HepG2 (cell line): ENCODE results near the gene BZW1. TPM values are rescaled to one million over a fixed set of nuclear protein-coding genes. Genes with fewer than 3 reads are reported as not detected.

ENCODE experiments used
- FIP1L1 ChIP-seq: fragments of 200-400 bp; formaldehyde crosslinking; IDR thresholded peaks from 2 replicates; pipeline ENCODE4 v1.6.1; 2018; ENCODE audit warnings: low read depth, mild to moderate bottlenecking, low read length, moderate library complexity, borderline replicate concordance; ENCODE audit not compliant: insufficient read depth
- KLF11 ChIP-seq: IDR thresholded peaks from 2 replicates; pipeline ENCODE4 v1.6.1; 2016; ENCODE audit warnings: missing compliant biosample characterization
- MTF2 ChIP-seq: sonication (generic); formaldehyde crosslinking; IDR thresholded peaks from 2 replicates; pipeline ENCODE4 v1.5.0; 2020; ENCODE audit warnings: missing genetic modification reagents, borderline replicate concordance
- RXRA ChIP-seq: sonication (generic); formaldehyde crosslinking; IDR thresholded peaks from 2 replicates; pipeline ENCODE4 v1.5.1; 2020; ENCODE audit warnings: missing genetic modification reagents
- SRSF1 ChIP-seq: fragments of 200-400 bp; formaldehyde crosslinking; optimal IDR thresholded peaks from 2 replicates; pipeline ENCODE3; 2017; ENCODE audit warnings: mild to moderate bottlenecking, low read depth, low read length, moderate library complexity
- ZNF3 ChIP-seq: IDR thresholded peaks from 2 replicates; pipeline ENCODE4 v1.7.0; 2017; ENCODE audit warnings: inconsistent platforms
- ZNF556 ChIP-seq: sonication (generic); formaldehyde crosslinking; IDR thresholded peaks from 2 replicates; pipeline ENCODE4 v1.4.0; 2020; ENCODE audit warnings: mild to moderate bottlenecking, missing genetic modification reagents, borderline replicate concordance
- ZNF567 ChIP-seq: sonication (generic); formaldehyde crosslinking; IDR thresholded peaks from 2 replicates; pipeline ENCODE4 v1.8.1; 2023; ENCODE audit warnings: mild to moderate bottlenecking, missing genetic modification reagents, borderline replicate concordance
- ZNF816 ChIP-seq: sonication (generic); formaldehyde crosslinking; IDR thresholded peaks from 2 replicates; pipeline ENCODE4 v1.8.0; 2022; ENCODE audit warnings: missing genetic modification reagents, mild to moderate bottlenecking, borderline replicate concordance
- polyA plus RNA-seq, 8 experiments: library from polyadenylated mRNA; depleted of rRNA in 3 of 8; stranded (reverse) in 7 of 8; unstranded in 1 of 8; fragments of >200 nt; fragmentation: Illumina TruSeq in 4 of 8; extraction: Trizol in 4 of 8; gene quantifications; 2 replicates each; pipeline versions ENCODE4 v1.2.1 to v1.2.3, GENCODE V29; 2011 to 2016; ENCODE audit warnings: low read depth in 4 of 8, missing spikeins in 1 of 8, mixed read lengths in 1 of 8; ENCODE audit not compliant: insufficient read depth in 1 of 8
- total RNA-seq, 5 experiments: library from RNA; depleted of rRNA; stranded (reverse); fragments of >200 nt; fragmentation: Illumina TruSeq; extraction: Trizol; gene quantifications; 2 replicates each; pipeline ENCODE4 v1.2.3, GENCODE V29; 2016; ENCODE audit warnings: low read depth in 1 of 5
- TF ChIP-seq, protein P1 (sequence below): sonication (generic); formaldehyde crosslinking; IDR thresholded peaks from 2 replicates; pipeline ENCODE4 v1.4.0; 2020; ENCODE audit warnings: mild to moderate bottlenecking, missing genetic modification reagents
- TF ChIP-seq, protein P2 (sequence below): sonication (generic); formaldehyde crosslinking; IDR thresholded peaks from 2 replicates; pipeline ENCODE4 v1.5.1; 2020; ENCODE audit warnings: mild to moderate bottlenecking, missing genetic modification reagents, borderline replicate concordance
- TF ChIP-seq, protein P3 (sequence below): IDR thresholded peaks from 2 replicates; pipeline ENCODE4 v1.6.1; 2016; ENCODE audit warnings: low read depth, control low read depth

The BZW1 gene
- total and polyA plus RNA-seq, 2 of the 13 experiments (the other 11 are each of a cell fraction or from before 2014, with no cell fraction given) = 106 to 384 TPM

DNA sequence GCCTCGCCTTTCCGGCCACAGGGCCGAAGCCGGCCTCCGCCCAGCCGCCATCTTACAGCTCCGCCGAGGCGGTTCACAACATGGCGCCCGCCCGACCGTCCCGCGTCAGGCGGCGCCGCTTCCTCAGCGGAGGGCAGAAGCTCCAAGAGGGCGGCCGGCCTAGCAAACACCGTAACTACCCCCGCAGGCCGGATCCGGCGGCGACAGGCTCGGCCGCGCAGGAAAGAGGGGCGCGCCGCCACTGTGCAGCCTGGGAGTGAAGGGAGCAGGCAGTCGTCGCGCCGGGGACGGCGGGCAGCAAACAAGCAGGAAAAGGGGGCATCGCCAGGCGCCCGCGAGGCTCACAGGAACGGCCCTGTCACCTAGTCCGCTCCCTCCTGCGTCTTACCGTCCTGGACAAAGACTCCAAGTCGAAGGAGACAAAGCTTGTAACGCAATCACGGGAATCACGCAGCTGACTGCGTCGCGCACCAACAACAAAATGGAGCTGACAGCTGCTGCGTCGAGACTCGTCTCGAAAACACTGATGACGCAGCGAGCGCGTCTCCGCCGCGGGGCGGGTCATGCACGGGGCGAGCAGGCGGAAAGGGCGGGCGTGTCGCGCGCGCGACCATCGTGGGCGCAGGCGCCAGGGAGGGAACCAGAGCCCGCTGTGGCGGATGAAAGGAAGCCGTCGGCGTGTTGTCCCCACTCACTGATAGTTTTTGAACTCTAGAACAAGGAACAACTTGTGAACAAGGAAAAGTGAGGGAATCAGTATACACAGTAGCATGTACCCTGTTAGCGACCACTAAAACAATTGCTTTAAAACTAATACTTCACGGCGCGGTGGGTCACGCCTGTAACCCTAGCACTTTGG lies 52.7 kb downstream of the BZW1 start, which contains the start of gene CLK1 (continued):
- TF ChIP-seq, protein P1, sequence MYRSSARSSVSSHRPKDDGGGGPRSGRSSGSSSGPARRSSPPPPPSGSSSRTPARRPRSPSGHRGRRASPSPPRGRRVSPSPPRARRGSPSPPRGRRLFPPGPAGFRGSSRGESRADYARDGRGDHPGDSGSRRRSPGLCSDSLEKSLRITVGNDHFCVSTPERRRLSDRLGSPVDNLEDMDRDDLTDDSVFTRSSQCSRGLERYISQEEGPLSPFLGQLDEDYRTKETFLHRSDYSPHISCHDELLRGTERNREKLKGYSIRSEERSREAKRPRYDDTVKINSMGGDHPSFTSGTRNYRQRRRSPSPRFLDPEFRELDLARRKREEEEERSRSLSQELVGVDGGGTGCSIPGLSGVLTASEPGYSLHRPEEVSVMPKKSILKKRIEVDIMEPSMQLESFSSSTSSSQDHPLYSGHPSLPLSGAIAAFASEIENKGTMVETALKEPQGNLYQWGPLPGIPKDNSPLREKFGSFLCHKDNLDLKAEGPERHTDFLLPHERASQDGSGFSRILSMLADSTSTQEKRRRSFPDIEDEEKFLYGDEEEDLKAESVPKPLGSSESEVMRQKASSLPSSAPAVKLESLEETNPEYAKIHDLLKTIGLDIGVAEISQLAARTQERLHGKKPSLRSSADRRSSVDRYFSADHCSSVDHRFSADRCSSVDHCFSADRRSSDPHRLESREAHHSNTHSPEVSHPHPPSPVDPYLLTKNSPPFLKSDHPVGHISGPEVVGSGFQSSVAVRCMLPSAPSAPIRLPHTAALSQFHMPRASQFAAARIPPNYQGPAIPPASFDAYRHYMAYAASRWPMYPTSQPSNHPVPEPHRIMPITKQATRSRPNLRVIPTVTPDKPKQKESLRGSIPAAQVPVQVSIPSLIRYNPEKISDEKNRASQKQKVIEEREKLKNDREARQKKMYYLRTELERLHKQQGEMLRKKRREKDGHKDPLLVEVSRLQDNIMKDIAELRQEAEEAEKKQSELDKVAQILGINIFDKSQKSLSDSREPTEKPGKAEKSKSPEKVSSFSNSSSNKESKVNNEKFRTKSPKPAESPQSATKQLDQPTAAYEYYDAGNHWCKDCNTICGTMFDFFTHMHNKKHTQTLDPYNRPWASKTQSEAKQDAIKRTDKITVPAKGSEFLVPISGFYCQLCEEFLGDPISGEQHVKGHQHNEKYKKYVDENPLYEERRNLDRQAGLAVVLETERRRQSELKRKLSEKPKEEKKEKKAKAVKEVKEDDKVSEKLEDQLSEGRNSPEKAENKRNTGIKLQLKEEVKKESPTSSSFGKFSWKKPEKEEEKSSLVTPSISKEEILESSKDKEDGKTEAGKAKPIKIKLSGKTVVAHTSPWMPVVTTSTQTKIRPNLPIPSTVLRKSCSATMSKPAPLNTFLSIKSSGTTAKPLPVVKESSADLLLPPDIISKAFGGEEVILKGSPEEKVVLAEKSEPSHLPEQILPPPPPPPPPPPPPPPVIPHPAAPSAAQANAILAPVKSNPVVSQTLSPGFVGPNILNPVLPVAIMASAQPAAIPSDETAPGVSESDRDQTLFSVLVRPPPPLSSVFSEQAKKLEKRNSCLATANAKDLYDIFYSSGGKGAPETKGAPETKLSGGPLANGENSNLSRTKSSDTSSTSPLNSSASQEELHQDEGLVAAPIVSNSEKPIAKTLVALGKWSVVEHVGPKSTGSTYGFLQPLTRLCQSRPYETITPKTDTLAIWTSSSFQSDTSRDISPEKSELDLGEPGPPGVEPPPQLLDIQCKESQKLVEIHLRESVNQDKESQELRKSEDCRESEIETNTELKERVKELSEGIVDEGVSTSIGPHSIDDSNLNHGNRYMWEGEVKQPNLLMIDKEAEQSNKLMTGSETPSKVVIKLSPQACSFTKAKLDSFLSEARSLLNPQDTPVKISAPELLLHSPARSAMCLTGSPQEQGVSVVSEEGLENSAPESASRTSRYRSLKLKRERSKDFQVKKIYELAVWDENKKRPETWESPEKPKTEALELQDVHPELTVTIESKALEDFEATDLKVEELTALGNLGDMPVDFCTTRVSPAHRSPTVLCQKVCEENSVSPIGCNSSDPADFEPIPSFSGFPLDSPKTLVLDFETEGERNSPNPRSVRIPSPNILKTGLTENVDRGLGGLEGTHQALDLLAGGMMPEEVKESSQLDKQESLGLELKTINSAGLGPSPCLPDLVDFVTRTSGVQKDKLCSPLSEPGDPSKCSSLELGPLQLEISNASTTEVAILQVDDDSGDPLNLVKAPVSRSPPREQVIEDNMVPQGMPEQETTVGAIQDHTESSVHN = peak; percentile 91; the same call in 1 of the 2 replicates
- peak; percentile 92; the same call in 1 of the 2 replicates for TF ChIP-seq ZNF556 (CRISPR knock-in tag)
- peak; percentile 94 for TF ChIP-seq KLF11 (CRISPR knock-in tag)
- no peak; the same call in none of the 2 replicates for TF ChIP-seq ZNF567 (CRISPR knock-in tag)
- peak; percentile 80 for TF ChIP-seq MTF2
- TF ChIP-seq ZNF816 (CRISPR knock-in tag) = peak; percentile 51; the same call in 1 of the 2 replicates
- 0 out of 2 replicates have a peak, but pooled peaks have one; percentile 42 for TF ChIP-seq FIP1L1
- TF ChIP-seq, protein P2, sequence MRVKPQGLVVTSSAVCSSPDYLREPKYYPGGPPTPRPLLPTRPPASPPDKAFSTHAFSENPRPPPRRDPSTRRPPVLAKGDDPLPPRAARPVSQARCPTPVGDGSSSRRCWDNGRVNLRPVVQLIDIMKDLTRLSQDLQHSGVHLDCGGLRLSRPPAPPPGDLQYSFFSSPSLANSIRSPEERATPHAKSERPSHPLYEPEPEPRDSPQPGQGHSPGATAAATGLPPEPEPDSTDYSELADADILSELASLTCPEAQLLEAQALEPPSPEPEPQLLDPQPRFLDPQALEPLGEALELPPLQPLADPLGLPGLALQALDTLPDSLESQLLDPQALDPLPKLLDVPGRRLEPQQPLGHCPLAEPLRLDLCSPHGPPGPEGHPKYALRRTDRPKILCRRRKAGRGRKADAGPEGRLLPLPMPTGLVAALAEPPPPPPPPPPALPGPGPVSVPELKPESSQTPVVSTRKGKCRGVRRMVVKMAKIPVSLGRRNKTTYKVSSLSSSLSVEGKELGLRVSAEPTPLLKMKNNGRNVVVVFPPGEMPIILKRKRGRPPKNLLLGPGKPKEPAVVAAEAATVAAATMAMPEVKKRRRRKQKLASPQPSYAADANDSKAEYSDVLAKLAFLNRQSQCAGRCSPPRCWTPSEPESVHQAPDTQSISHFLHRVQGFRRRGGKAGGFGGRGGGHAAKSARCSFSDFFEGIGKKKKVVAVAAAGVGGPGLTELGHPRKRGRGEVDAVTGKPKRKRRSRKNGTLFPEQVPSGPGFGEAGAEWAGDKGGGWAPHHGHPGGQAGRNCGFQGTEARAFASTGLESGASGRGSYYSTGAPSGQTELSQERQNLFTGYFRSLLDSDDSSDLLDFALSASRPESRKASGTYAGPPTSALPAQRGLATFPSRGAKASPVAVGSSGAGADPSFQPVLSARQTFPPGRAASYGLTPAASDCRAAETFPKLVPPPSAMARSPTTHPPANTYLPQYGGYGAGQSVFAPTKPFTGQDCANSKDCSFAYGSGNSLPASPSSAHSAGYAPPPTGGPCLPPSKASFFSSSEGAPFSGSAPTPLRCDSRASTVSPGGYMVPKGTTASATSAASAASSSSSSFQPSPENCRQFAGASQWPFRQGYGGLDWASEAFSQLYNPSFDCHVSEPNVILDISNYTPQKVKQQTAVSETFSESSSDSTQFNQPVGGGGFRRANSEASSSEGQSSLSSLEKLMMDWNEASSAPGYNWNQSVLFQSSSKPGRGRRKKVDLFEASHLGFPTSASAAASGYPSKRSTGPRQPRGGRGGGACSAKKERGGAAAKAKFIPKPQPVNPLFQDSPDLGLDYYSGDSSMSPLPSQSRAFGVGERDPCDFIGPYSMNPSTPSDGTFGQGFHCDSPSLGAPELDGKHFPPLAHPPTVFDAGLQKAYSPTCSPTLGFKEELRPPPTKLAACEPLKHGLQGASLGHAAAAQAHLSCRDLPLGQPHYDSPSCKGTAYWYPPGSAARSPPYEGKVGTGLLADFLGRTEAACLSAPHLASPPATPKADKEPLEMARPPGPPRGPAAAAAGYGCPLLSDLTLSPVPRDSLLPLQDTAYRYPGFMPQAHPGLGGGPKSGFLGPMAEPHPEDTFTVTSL (CRISPR knock-in tag) = no peak; the same call in 1 of the 2 replicates
- peak; percentile 77 for TF ChIP-seq SRSF1
- TF ChIP-seq, protein P3, sequence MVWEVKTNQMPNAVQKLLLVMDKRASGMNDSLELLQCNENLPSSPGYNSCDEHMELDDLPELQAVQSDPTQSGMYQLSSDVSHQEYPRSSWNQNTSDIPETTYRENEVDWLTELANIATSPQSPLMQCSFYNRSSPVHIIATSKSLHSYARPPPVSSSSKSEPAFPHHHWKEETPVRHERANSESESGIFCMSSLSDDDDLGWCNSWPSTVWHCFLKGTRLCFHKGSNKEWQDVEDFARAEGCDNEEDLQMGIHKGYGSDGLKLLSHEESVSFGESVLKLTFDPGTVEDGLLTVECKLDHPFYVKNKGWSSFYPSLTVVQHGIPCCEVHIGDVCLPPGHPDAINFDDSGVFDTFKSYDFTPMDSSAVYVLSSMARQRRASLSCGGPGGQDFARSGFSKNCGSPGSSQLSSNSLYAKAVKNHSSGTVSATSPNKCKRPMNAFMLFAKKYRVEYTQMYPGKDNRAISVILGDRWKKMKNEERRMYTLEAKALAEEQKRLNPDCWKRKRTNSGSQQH (CRISPR knock-in tag) = peak; percentile 55; the same call in 1 of the 2 replicates
- no peak for TF ChIP-seq ZNF3 (CRISPR knock-in tag)
- TF ChIP-seq RXRA = peak; percentile 96
